Activated CD4-positive, alpha-beta memory T cell treated with anti-CD3 and anti-CD28 coated beads for 36 hours (primary cell): Measurements from ENCODE around the gene CTNNA1. TPM values are rescaled to one million over a fixed set of nuclear protein-coding genes. Genes with fewer than 3 reads are reported as not detected.

Experiments
- CTCF ChIA-PET: fragments of 350-600 bp; sonication (Branson Sonifier 250); formaldehyde crosslinking; loops from one replicate; lab custom pipeline; 2021; ENCODE audit warnings: antibody characterized with exemption, inconsistent platforms; lab: Charles Lee
- POLR2A ChIA-PET: fragments of 350-600 bp; sonication (Branson Sonifier 250); formaldehyde crosslinking; loops from one replicate; lab custom pipeline; 2021; ENCODE audit warnings: antibody characterized with exemption; lab: Charles Lee
- DNase-seq: peaks from one replicate; pipeline ENCODE4 v3.0.0-alpha.2; 2020
- H3K27ac Mint-ChIP-seq: one replicate; pipeline ENCODE4 v1.8.0; 2021; ENCODE audit warnings: mixed read lengths
- H3K27me3 Mint-ChIP-seq: one replicate; pipeline ENCODE4 v1.8.0; 2021; ENCODE audit warnings: mixed read lengths
- H3K36me3 Mint-ChIP-seq: one replicate; pipeline ENCODE4 v1.8.0; 2021; ENCODE audit warnings: mixed read lengths
- H3K4me1 Mint-ChIP-seq: one replicate; pipeline ENCODE4 v1.8.0; 2021; ENCODE audit warnings: low read depth, mixed read lengths
- H3K4me3 Mint-ChIP-seq: one replicate; pipeline ENCODE4 v1.8.0; 2021; ENCODE audit warnings: mild to moderate bottlenecking, mixed read lengths
- H3K9me3 Mint-ChIP-seq: one replicate; pipeline ENCODE4 v1.8.0; 2021; ENCODE audit warnings: mixed read lengths
- intact Hi-C: fragments of 100-400 bp; cut with micrococcal nuclease; formaldehyde crosslinking; loops from one replicate; pipeline ENCODE4 v1.15.1; 2023
- total RNA-seq, 2 experiments: library from RNA; stranded (reverse); gene quantifications; one replicate each; pipeline ENCODE4 v1.2.3, GENCODE V29; 2021

The CTNNA1 gene
- total RNA-seq, 2 experiments from 2014 or later: 82.8 to 89.5 TPM

- H3K36me3 Mint-ChIP-seq: peaks cover 4% of the 10 kb centered on the region
- CTCF ChIA-PET: no interaction called here
- DNase-seq: no peak
- H3K27ac Mint-ChIP-seq: no peak overlapping the region
- H3K4me1 Mint-ChIP-seq: peaks cover 12% of the 10 kb centered on the region
- intact Hi-C loops: no loop called here
- no peak overlapping the region for H3K4me3 Mint-ChIP-seq
- H3K27me3 Mint-ChIP-seq: no peaks in the 10 kb centered on the region
- POLR2A ChIA-PET: no interaction called here
- H3K9me3 Mint-ChIP-seq: no peaks in the 10 kb centered on the region
Measured at GRCh38 chr5:138951986-138952735, 198.9 kb downstream of the CTNNA1 start.

GRCh38 chr5:138952962-138953361 lies 199.7 kb downstream of the CTNNA1 start:
- H3K4me3 Mint-ChIP-seq: no peak overlapping the region
- H3K27ac Mint-ChIP-seq: no peak overlapping the region
- H3K27me3 Mint-ChIP-seq: no peaks in the 10 kb centered on the region
- CTCF ChIA-PET: interaction anchor here (1.2 kb wide), 1 partner anchor 127 kb away, joined by 3 read pairs; no protein-coding TSS in a partner anchor
- POLR2A ChIA-PET: no interaction called here
- peaks cover 3% of the 10 kb centered on the region for H3K36me3 Mint-ChIP-seq
- no peaks in the 10 kb centered on the region for H3K9me3 Mint-ChIP-seq
- peaks cover 12% of the 10 kb centered on the region for H3K4me1 Mint-ChIP-seq
- intact Hi-C loops: no loop called here
- no peak for DNase-seq

GRCh38 chr5:138953387-138954256 lies 200.4 kb downstream of the CTNNA1 start:
- intact Hi-C loops: no loop called here
- CTCF ChIA-PET: interaction anchor here (0.6 to 1.2 kb wide), 2 partner anchors 128 to 309 kb away, joined by 3 read pairs; no protein-coding TSS in a partner anchor
- POLR2A ChIA-PET: no interaction called here
- Mint-ChIP-seq H3K36me3 (peaks cover 3% of the 10 kb centered on the region), H3K4me3 (no peak overlapping the region), H3K9me3 (no peaks in the 10 kb centered on the region), H3K4me1 (peaks cover 12% of the 10 kb centered on the region), H3K27me3 (no peaks in the 10 kb centered on the region), H3K27ac (no peak overlapping the region)
- DNase-seq: no peak

- Mint-ChIP-seq H3K4me3 (no peak overlapping the region), H3K27ac (no peak overlapping the region), H3K27me3 (no peaks in the 10 kb centered on the region), H3K4me1 (peaks cover 12% of the 10 kb centered on the region), H3K9me3 (no peaks in the 10 kb centered on the region), H3K36me3 (peaks cover 3% of the 10 kb centered on the region)
- CTCF ChIA-PET: no interaction called here
- POLR2A ChIA-PET: interaction anchor here (0.6 kb wide), 1 partner anchor 238 kb away, joined by 3 read pairs; no protein-coding TSS in a partner anchor
- intact Hi-C loops: no loop called here
- DNase-seq: no peak
Measured at GRCh38 chr5:138954257-138955012, 201.2 kb downstream of the CTNNA1 start.

- H3K4me1 Mint-ChIP-seq: peaks cover 12% of the 10 kb centered on the region
- H3K27ac Mint-ChIP-seq: no peak overlapping the region
- peaks cover 1% of the 10 kb centered on the region for H3K36me3 Mint-ChIP-seq
- H3K27me3 Mint-ChIP-seq: no peaks in the 10 kb centered on the region
- ChIA-PET POLR2A (interaction anchor here (0.6 kb wide), 1 partner anchor 238 kb away, joined by 3 read pairs; no protein-coding TSS in a partner anchor), CTCF (no interaction called here)
- no peak for DNase-seq
- intact Hi-C loops: no loop called here
- H3K4me3 Mint-ChIP-seq: no peak overlapping the region
- no peaks in the 10 kb centered on the region for H3K9me3 Mint-ChIP-seq
Measured at GRCh38 chr5:138955013-138955660, 201.9 kb downstream of the CTNNA1 start.

- CTCF ChIA-PET: no interaction called here
- no peaks in the 10 kb centered on the region for H3K9me3 Mint-ChIP-seq
Measured at GRCh38 chr5:138955671-138956295, 202.6 kb downstream of the CTNNA1 start.

GRCh38 chr5:138956801-138957200 lies 203.6 kb downstream of the CTNNA1 start:
- Mint-ChIP-seq H3K36me3 (no peaks in the 10 kb centered on the region), H3K9me3 (no peaks in the 10 kb centered on the region), H3K27me3 (no peaks in the 10 kb centered on the region), H3K4me1 (peaks cover 12% of the 10 kb centered on the region), H3K4me3 (no peak overlapping the region), H3K27ac (no peak overlapping the region)
- ChIA-PET CTCF (no interaction called here), POLR2A (no interaction called here)
- no peak for DNase-seq
- intact Hi-C loops: no loop called here

More at GRCh38 chr5:138955671-138956295, 202.6 kb downstream of the CTNNA1 start:
- Mint-ChIP-seq H3K27me3 (no peaks in the 10 kb centered on the region), H3K36me3 (peaks cover 1% of the 10 kb centered on the region), H3K4me3 (no peak overlapping the region), H3K27ac (no peak overlapping the region), H3K4me1 (peaks cover 12% of the 10 kb centered on the region)
- POLR2A ChIA-PET: no interaction called here
- DNase-seq: no peak
- intact Hi-C loops: no loop called here

- no peaks in the 10 kb centered on the region for H3K4me1 Mint-ChIP-seq
- CTCF ChIA-PET: no interaction called here
- no peaks in the 10 kb centered on the region for H3K27me3 Mint-ChIP-seq
- H3K4me3 Mint-ChIP-seq: no peak overlapping the region
- H3K9me3 Mint-ChIP-seq: no peaks in the 10 kb centered on the region
- intact Hi-C loops: no loop called here
- no peak overlapping the region for H3K27ac Mint-ChIP-seq
- no peaks in the 10 kb centered on the region for H3K36me3 Mint-ChIP-seq
- POLR2A ChIA-PET: no interaction called here
- DNase-seq: no peak
Measured at GRCh38 chr5:138960145-138960692, 207.0 kb downstream of the CTNNA1 start.

GRCh38 chr5:138961221-138961620 lies 208.0 kb downstream of the CTNNA1 start:
- intact Hi-C loops: no loop called here
- Mint-ChIP-seq H3K4me1 (no peaks in the 10 kb centered on the region), H3K27ac (no peak overlapping the region), H3K36me3 (no peaks in the 10 kb centered on the region), H3K9me3 (no peaks in the 10 kb centered on the region), H3K27me3 (no peaks in the 10 kb centered on the region), H3K4me3 (no peak overlapping the region)
- ChIA-PET CTCF (no interaction called here), POLR2A (no interaction called here)
- DNase-seq: no peak

- H3K27me3 Mint-ChIP-seq: no peaks in the 10 kb centered on the region
- no peak for DNase-seq
- no peak overlapping the region for H3K27ac Mint-ChIP-seq
- no peaks in the 10 kb centered on the region for H3K36me3 Mint-ChIP-seq
- H3K4me1 Mint-ChIP-seq: no peaks in the 10 kb centered on the region
- H3K4me3 Mint-ChIP-seq: no peak overlapping the region
- POLR2A ChIA-PET: no interaction called here
- CTCF ChIA-PET: no interaction called here
- H3K9me3 Mint-ChIP-seq: no peaks in the 10 kb centered on the region
- intact Hi-C loops: no loop called here
Measured at GRCh38 chr5:138961729-138962128, 208.5 kb downstream of the CTNNA1 start.
